Tibial nerve (tissue), 4 donors: ENCODE results near the gene PIK3AP1. TPM values are rescaled to one million over a fixed set of nuclear protein-coding genes. Genes with fewer than 3 reads are reported as not detected.
A peak's percentile ranks its signal among the peaks of the same experiment; 100 is the strongest.

Experiments used
- DNase-seq, 2 donors: peaks; one replicate each; pipeline ENCODE4 v3.0.0-alpha.2; 2019; ENCODE audit warnings: low spot score in 2 of 2
- H3K27ac ChIP-seq, 4 donors: fragments of 200-600 bp; sonication (generic) in 3 of 4; one replicate each; pipeline ENCODE4 v1.5.1; 2017 to 2019; ENCODE audit warnings: mild to moderate bottlenecking in 1 of 4
- H3K27me3 ChIP-seq, 2 donors: fragments of 200-600 bp; sonication (generic) in 1 of 2; one replicate each; pipeline versions ENCODE4 v1.5.1 to v1.6.0; 2017 to 2019
- H3K36me3 ChIP-seq, 3 donors: fragments of 200-600 bp; sonication (generic); one replicate each; pipeline ENCODE4 v1.5.1; 2018 to 2019
- H3K4me1 ChIP-seq, 4 donors: fragments of 200-600 bp; sonication (generic) in 3 of 4; one replicate each; pipeline ENCODE4 v1.5.1; 2017 to 2019
- H3K4me3 ChIP-seq, 4 donors: fragments of 200-600 bp; sonication (generic) in 3 of 4; one replicate each; pipeline ENCODE4 v1.5.1; 2017 to 2019; ENCODE audit warnings: mild to moderate bottlenecking in 1 of 4, moderate library complexity in 1 of 4
- H3K9me3 ChIP-seq, 4 donors: fragments of 200-600 bp; sonication (generic) in 3 of 4; one replicate each; pipeline ENCODE4 v1.5.1; 2017 to 2019
- EP300 ChIP-seq, 2 donors: sonication (generic); formaldehyde crosslinking; IDR thresholded peaks; one replicate each; pipeline ENCODE4 v1.6.1; 2017; ENCODE audit warnings: antibody characterized with exemption in 2 of 2, mild to moderate bottlenecking in 1 of 2
- POLR2A ChIP-seq, 2 donors: fragments of 450-650 bp; IDR thresholded peaks; one replicate each; pipeline ENCODE4 v1.6.1; 2017; ENCODE audit warnings: antibody characterized with exemption in 2 of 2, mild to moderate bottlenecking in 2 of 2, moderate library complexity in 2 of 2
- WGBS, 2 donors: methylation state at CpG; one replicate each; pipeline ENCODE4 v1.1.5; 2018; 5-methylcytosine and 5-hydroxymethylcytosine counted together
- total RNA-seq, 4 donors: library from RNA; depleted of rRNA; stranded (reverse); fragments of >200 nt; gene quantifications; one replicate each; pipeline ENCODE4 v1.1.0, GENCODE V29; 2016
- TF ChIP-seq, protein P1 (sequence below), 5 experiments: fragments of 200-600 bp in 3 of 5; fragments of 450-650 bp in 2 of 5; sonication (generic) in 3 of 5; IDR thresholded peaks; one replicate each; pipeline ENCODE4 v1.5.1; 2016 to 2019; ENCODE audit warnings: antibody characterized with exemption in 5 of 5, mild to moderate bottlenecking in 3 of 5, moderate library complexity in 2 of 5

Gene PIK3AP1
- total RNA-seq, 4 donors from 2014 or later, result 7.1 to 21.3 (median 14.2) TPM

GRCh38 chr10:96648297-96648696, 72.0 kb downstream of the PIK3AP1 start:
- TF ChIP-seq, protein P1, sequence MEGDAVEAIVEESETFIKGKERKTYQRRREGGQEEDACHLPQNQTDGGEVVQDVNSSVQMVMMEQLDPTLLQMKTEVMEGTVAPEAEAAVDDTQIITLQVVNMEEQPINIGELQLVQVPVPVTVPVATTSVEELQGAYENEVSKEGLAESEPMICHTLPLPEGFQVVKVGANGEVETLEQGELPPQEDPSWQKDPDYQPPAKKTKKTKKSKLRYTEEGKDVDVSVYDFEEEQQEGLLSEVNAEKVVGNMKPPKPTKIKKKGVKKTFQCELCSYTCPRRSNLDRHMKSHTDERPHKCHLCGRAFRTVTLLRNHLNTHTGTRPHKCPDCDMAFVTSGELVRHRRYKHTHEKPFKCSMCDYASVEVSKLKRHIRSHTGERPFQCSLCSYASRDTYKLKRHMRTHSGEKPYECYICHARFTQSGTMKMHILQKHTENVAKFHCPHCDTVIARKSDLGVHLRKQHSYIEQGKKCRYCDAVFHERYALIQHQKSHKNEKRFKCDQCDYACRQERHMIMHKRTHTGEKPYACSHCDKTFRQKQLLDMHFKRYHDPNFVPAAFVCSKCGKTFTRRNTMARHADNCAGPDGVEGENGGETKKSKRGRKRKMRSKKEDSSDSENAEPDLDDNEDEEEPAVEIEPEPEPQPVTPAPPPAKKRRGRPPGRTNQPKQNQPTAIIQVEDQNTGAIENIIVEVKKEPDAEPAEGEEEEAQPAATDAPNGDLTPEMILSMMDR (IDR thresholded peaks at IDR 0.05), result no peak
- TF ChIP-seq EP300 (IDR thresholded peaks at IDR 0.05) (no peak), POLR2A (IDR thresholded peaks at IDR 0.05) (no peak)
- Histone ChIP-seq H3K9me3 (no peaks in the 10 kb centered on the region), H3K27ac (no peak overlapping the region), H3K4me3 (no peak overlapping the region), H3K27me3 (no peaks in the 10 kb centered on the region), H3K4me1 (peaks cover 0 to 3% (median 0%) of the 10 kb centered on the region in 4 donors), H3K36me3 (no peaks in the 10 kb centered on the region)
- 89 to 94% methylated on average over 6 of the region's 6 CpGs for WGBS, 2 donors
- DNase-seq, result no peak

DNA sequence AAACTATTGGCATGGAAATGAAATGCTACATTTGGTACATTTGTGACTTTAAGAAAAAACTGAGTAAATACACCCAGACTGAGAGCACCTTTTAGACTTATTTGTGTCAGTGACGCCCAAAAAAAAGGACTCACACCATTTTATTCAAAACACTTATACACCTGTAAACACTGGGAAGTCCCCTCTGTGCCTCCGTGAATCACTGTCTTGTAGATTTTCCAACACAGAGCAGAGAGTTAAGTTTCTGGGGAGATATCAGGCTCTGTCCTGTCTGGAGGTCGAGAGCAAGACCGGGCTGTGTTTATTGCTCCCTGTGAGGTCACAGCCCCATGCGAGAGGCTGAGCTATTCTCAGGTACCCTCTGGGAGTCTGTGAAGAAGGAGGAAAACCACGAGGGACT, 72.8 kb downstream of the PIK3AP1 start:
- TF ChIP-seq EP300 (IDR thresholded peaks at IDR 0.05) (no peak), POLR2A (IDR thresholded peaks at IDR 0.05) (no peak)
- TF ChIP-seq, protein P1 (IDR thresholded peaks at IDR 0.05), result no peak
- 45 to 50% methylated on average over 6 of the region's 6 CpGs for WGBS, 2 donors
- H3K27ac ChIP-seq, result no peak overlapping the region
- H3K4me3 ChIP-seq, result no peak overlapping the region
- no peaks in the 10 kb centered on the region for H3K36me3 ChIP-seq
- H3K4me1 ChIP-seq, result peaks cover 0 to 3% (median 0%) of the 10 kb centered on the region in 4 donors
- H3K27me3 ChIP-seq, result no peaks in the 10 kb centered on the region
- H3K9me3 ChIP-seq, result no peaks in the 10 kb centered on the region
- DNase-seq, result no peak

DNA sequence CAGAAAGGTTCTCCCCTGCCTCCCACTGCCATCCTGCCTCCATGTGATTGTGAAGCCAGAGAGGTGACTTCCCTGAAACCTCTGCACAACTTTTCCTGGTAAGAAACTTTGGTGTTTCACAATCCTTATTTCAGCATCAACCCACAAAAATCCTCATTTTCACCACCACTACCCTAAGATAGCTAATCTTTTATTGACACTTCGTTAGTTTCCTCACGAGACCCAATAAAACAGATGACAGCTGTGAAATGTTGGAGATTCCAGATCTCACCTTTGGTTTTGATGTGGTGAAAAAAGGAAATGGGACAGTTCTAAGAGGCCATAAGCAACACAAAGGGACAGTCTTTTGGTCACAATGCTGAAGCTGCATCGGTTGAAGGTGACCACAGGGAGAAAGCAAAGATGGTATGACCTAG, 73.6 kb downstream of the PIK3AP1 start:
- no peaks in the 10 kb centered on the region for H3K9me3 ChIP-seq
- H3K27ac ChIP-seq, result no peak overlapping the region
- 50 to 66% methylated on average over 3 of the region's 3 CpGs for WGBS, 2 donors
- no peak overlapping the region for H3K4me3 ChIP-seq
- no peaks in the 10 kb centered on the region for H3K36me3 ChIP-seq
- peaks cover 0 to 3% (median 0%) of the 10 kb centered on the region in 4 donors for H3K4me1 ChIP-seq
- no peak for TF ChIP-seq EP300 (IDR thresholded peaks at IDR 0.05)
- no peak for TF ChIP-seq POLR2A (IDR thresholded peaks at IDR 0.05)
- TF ChIP-seq, protein P1 (IDR thresholded peaks at IDR 0.05), result no peak
- no peaks in the 10 kb centered on the region for H3K27me3 ChIP-seq
- DNase-seq, result no peak

DNA sequence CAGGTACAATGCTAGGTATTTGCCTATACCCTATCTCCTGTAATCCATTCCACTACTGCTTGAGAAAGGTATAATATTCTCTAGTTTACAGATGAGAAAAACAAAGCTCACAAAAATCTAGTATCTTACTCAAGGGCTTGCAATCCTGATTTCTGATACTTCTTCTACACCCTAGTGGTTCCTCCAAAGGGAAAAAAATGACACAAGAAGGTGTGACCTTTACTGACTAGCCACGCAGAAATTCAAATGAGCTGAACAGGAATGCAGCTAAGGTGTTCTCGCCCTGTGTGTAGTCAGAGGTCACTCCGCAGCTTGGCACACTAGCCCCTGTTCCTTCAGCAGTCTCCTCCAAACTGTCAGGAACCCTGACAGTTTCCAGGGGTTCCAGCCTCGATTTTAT, 74.0 kb downstream of the PIK3AP1 start:
- TF ChIP-seq, protein P1 (IDR thresholded peaks at IDR 0.05), result no peak
- TF ChIP-seq EP300 (IDR thresholded peaks at IDR 0.05) (no peak), POLR2A (IDR thresholded peaks at IDR 0.05) (no peak)
- no peaks in the 10 kb centered on the region for H3K27me3 ChIP-seq
- H3K4me1 ChIP-seq, result peaks cover 0 to 2% (median 0%) of the 10 kb centered on the region in 4 donors
- no peak overlapping the region for H3K27ac ChIP-seq
- no peak for DNase-seq
- no peaks in the 10 kb centered on the region for H3K9me3 ChIP-seq
- WGBS, 2 donors, result 78 to 84% methylated on average over 4 of the region's 4 CpGs
- H3K4me3 ChIP-seq, result no peak overlapping the region
- H3K36me3 ChIP-seq, result no peaks in the 10 kb centered on the region

DNA sequence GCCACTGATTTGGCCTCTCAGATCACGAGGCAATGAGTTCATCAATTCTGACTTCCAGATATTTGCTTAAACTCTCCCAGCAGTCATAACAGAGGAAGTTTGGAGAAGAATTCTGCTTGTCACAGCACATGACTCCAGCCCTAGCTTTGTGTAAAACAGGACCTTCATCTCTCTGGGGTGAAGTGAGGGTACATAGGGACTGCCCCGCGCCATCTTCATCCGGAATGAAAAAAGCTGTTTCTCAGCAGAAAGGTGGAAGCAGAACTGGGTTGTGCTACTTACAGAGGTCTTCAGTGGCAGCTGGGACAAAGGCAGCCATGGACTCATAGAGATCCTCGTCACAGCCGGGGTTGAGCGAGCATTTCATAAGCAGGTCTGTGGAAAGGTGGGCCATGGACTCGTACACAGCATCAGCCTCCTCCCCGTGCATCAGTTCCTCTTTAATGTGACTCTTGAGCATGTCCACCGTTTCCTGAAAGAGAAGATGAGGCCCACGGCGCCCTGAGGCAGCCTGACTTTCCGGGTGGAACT, 75.1 kb downstream of the PIK3AP1 start:
- Histone ChIP-seq H3K27me3 (no peaks in the 10 kb centered on the region), H3K36me3 (no peaks in the 10 kb centered on the region), H3K4me3 (no peak overlapping the region), H3K27ac (peak overlapping the region in 1 of 4 donors; percentile 34), H3K4me1 (no peaks in the 10 kb centered on the region), H3K9me3 (no peaks in the 10 kb centered on the region)
- TF ChIP-seq POLR2A (IDR thresholded peaks at IDR 0.05) (no peak), EP300 (IDR thresholded peaks at IDR 0.05) (peak in 1 of 2 donors; percentile 74)
- TF ChIP-seq, protein P1 (IDR thresholded peaks at IDR 0.05), result no peak
- 71 to 78% methylated on average over 13 of the region's 13 CpGs for WGBS, 2 donors
- DNase-seq, result peak in 1 of 2 donors; percentile 20
